Measurements from ENCODE around the gene CEP112. TPM values are rescaled to one million over a fixed set of nuclear protein-coding genes. Genes with fewer than 3 reads are reported as not detected.

CEP112 gene
- polyA plus RNA-seq, 1 donor (not counting 4 experiments of a cell fraction or from before 2014, with no cell fraction given) = 2.6 TPM

DNA sequence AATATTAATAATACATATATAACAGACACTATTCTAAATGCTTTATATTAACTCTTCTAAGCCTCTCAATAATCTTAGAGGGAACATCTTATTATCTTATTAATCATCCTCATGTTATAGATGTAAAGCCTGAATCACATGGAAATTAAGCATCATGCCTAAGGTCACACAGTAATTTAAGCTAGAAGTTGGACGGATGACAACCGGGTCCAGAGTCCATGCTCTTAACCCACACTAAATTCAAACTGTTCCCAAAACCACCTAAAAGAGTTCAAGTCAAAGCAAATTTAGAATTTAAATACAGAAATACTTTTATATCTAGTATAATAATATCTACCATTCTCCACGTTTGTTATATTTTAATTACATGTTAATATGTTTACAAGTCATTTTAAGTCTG, 193.3 kb downstream of the CEP112 start:
- Histone ChIP-seq H3K4me3 (ENCODE audit: control insufficient read depth in 2 of 3, extremely low read depth in 1 of 3, insufficient read depth in 2 of 3, low read depth in 1 of 3, low read length in 3 of 3) (no peak overlapping the region), H3K9me3 (ENCODE audit: control insufficient read depth, low read depth, low read length) (no peaks in the 10 kb centered on the region), H2AFZ (ENCODE audit: control insufficient read depth, low read length) (no peak overlapping the region), H3K9me1 (ENCODE audit: control insufficient read depth, extremely low read depth, insufficient read depth, low read length) (no peaks in the 10 kb centered on the region), H4K20me1 (ENCODE audit: control insufficient read depth, extremely low read depth, insufficient read depth, low read length) (no peaks in the 10 kb centered on the region), H3K4me1 (ENCODE audit: control insufficient read depth, extremely low read depth, insufficient read depth, low read length) (no peaks in the 10 kb centered on the region), H3K79me2 (ENCODE audit: control insufficient read depth, insufficient read depth, low read length) (no peaks in the 10 kb centered on the region), H3K9ac (ENCODE audit: control insufficient read depth, extremely low read depth, insufficient read depth, low read length) (no peak overlapping the region), H3K27me3 (ENCODE audit: control insufficient read depth, extremely low read depth, insufficient read depth, low read length) (no peaks in the 10 kb centered on the region), H3K4me2 (ENCODE audit: control insufficient read depth, extremely low read depth, insufficient read depth, low read depth, low read length) (no peak overlapping the region), H3K27ac (ENCODE audit: control insufficient read depth, insufficient read depth, low read length) (no peak overlapping the region), H3K36me3 (ENCODE audit: control insufficient read depth in 2 of 2, extremely low read depth in 1 of 2, insufficient read depth in 2 of 2, low read length in 2 of 2) (no peaks in the 10 kb centered on the region)
- TF ChIP-seq, protein P1, sequence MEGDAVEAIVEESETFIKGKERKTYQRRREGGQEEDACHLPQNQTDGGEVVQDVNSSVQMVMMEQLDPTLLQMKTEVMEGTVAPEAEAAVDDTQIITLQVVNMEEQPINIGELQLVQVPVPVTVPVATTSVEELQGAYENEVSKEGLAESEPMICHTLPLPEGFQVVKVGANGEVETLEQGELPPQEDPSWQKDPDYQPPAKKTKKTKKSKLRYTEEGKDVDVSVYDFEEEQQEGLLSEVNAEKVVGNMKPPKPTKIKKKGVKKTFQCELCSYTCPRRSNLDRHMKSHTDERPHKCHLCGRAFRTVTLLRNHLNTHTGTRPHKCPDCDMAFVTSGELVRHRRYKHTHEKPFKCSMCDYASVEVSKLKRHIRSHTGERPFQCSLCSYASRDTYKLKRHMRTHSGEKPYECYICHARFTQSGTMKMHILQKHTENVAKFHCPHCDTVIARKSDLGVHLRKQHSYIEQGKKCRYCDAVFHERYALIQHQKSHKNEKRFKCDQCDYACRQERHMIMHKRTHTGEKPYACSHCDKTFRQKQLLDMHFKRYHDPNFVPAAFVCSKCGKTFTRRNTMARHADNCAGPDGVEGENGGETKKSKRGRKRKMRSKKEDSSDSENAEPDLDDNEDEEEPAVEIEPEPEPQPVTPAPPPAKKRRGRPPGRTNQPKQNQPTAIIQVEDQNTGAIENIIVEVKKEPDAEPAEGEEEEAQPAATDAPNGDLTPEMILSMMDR (optimal IDR thresholded peaks at IDR 0.05 in 1 of 3, IDR thresholded peaks at IDR 0.05 in 1 of 3, conservative IDR thresholded peaks at IDR 0.05 in 1 of 3; ENCODE audit: extremely low read depth in 1 of 3, insufficient read depth in 2 of 3, low read length in 3 of 3) = no peak
- no peak for TF ChIP-seq EZH2 (IDR thresholded peaks at IDR 0.05; ENCODE audit: low read length)
- dilution Hi-C loops (cut with MboI; ENCODE audit: extremely low pct_ligation_motif_present, low sequenced_read_pairs) = no loop called here
- DNase-seq (ENCODE audit: low read depth, low spot score) (no peak), FAIRE-seq (no peak)

GRCh38 chr17:65994679-65995078, 197.3 kb downstream of the CEP112 start:
- no peak for DNase-seq (ENCODE audit: low read depth, low spot score)
- no peaks in the 10 kb centered on the region for H3K79me2 ChIP-seq (ENCODE audit: control insufficient read depth, insufficient read depth, low read length)
- no peaks in the 10 kb centered on the region for H3K4me1 ChIP-seq (ENCODE audit: control insufficient read depth, extremely low read depth, insufficient read depth, low read length)
- H2AFZ ChIP-seq (ENCODE audit: control insufficient read depth, low read length) = no peak overlapping the region
- TF ChIP-seq EZH2 (IDR thresholded peaks at IDR 0.05; ENCODE audit: low read length) = no peak
- TF ChIP-seq, protein P1 (optimal IDR thresholded peaks at IDR 0.05 in 1 of 3, IDR thresholded peaks at IDR 0.05 in 1 of 3, conservative IDR thresholded peaks at IDR 0.05 in 1 of 3; ENCODE audit: extremely low read depth in 1 of 3, insufficient read depth in 2 of 3, low read length in 3 of 3) = no peak
- H3K27ac ChIP-seq (ENCODE audit: control insufficient read depth, insufficient read depth, low read length) = no peak overlapping the region
- no peak overlapping the region for H3K9ac ChIP-seq (ENCODE audit: control insufficient read depth, extremely low read depth, insufficient read depth, low read length)
- no peaks in the 10 kb centered on the region for H3K9me1 ChIP-seq (ENCODE audit: control insufficient read depth, extremely low read depth, insufficient read depth, low read length)
- no peaks in the 10 kb centered on the region for H3K36me3 ChIP-seq (ENCODE audit: control insufficient read depth in 2 of 2, extremely low read depth in 1 of 2, insufficient read depth in 2 of 2, low read length in 2 of 2)
- H3K9me3 ChIP-seq (ENCODE audit: control insufficient read depth, low read depth, low read length) = no peaks in the 10 kb centered on the region
- dilution Hi-C loops (cut with MboI; ENCODE audit: extremely low pct_ligation_motif_present, low sequenced_read_pairs) = no loop called here
- no peak for FAIRE-seq
- H3K27me3 ChIP-seq (ENCODE audit: control insufficient read depth, extremely low read depth, insufficient read depth, low read length) = no peaks in the 10 kb centered on the region
- H4K20me1 ChIP-seq (ENCODE audit: control insufficient read depth, extremely low read depth, insufficient read depth, low read length) = no peaks in the 10 kb centered on the region
- no peak overlapping the region for H3K4me3 ChIP-seq (ENCODE audit: control insufficient read depth in 2 of 3, extremely low read depth in 1 of 3, insufficient read depth in 2 of 3, low read depth in 1 of 3, low read length in 3 of 3)
- H3K4me2 ChIP-seq (ENCODE audit: control insufficient read depth, extremely low read depth, insufficient read depth, low read depth, low read length) = no peak overlapping the region

All from keratinocyte (primary cell).